Measurements from ENCODE around the gene FEZF1.
"Not testable (repeated sequence)": the region's sequence is repeated elsewhere in the genome, so short reads cannot be mapped to it uniquely, and the experiment has no call there.

Gene FEZF1

GRCh38 chr7:122300956-122301833 lies 3.4 kb downstream of the FEZF1 start:
- Histone ChIP-seq H3K27me3 (replicated peaks; ENCODE audit: control insufficient read depth, insufficient read depth, low read length, poor library complexity, severe bottlenecking) (peaks cover 13% of the 10 kb centered on the region), H3K9me3 (ENCODE audit: control insufficient read depth, low read length) (no peaks in the 10 kb centered on the region), H3K36me3 (ENCODE audit: control insufficient read depth, insufficient read depth, low read length) (no peaks in the 10 kb centered on the region), H3K4me3 (ENCODE audit: insufficient read depth, low read depth, low read length, poor library complexity, severe bottlenecking) (no peak overlapping the region), H3K27ac (ENCODE audit: insufficient read depth, low read length, poor library complexity, severe bottlenecking) (no peak overlapping the region), H3K4me1 (ENCODE audit: control insufficient read depth, insufficient read depth, low read length, poor library complexity, severe bottlenecking) (no peaks in the 10 kb centered on the region)
- no peak for DNase-seq

GRCh38 chr7:122300211-122300932 lies 4.2 kb downstream of the FEZF1 start:
- no peaks in the 10 kb centered on the region for H3K4me1 ChIP-seq (ENCODE audit: control insufficient read depth, insufficient read depth, low read length, poor library complexity, severe bottlenecking)
- DNase-seq: no peak
- no peak overlapping the region for H3K27ac ChIP-seq (ENCODE audit: insufficient read depth, low read length, poor library complexity, severe bottlenecking)
- no peaks in the 10 kb centered on the region for H3K9me3 ChIP-seq (ENCODE audit: control insufficient read depth, low read length)
- no peaks in the 10 kb centered on the region for H3K36me3 ChIP-seq (ENCODE audit: control insufficient read depth, insufficient read depth, low read length)
- no peak overlapping the region for H3K4me3 ChIP-seq (ENCODE audit: insufficient read depth, low read depth, low read length, poor library complexity, severe bottlenecking)
- H3K27me3 ChIP-seq (replicated peaks; ENCODE audit: control insufficient read depth, insufficient read depth, low read length, poor library complexity, severe bottlenecking): peaks cover 13% of the 10 kb centered on the region

GRCh38 chr7:122299624-122300210 lies 4.8 kb downstream of the FEZF1 start:
- H3K36me3 ChIP-seq (ENCODE audit: control insufficient read depth, insufficient read depth, low read length): no peaks in the 10 kb centered on the region
- H3K27ac ChIP-seq (ENCODE audit: insufficient read depth, low read length, poor library complexity, severe bottlenecking): no peak overlapping the region
- H3K4me1 ChIP-seq (ENCODE audit: control insufficient read depth, insufficient read depth, low read length, poor library complexity, severe bottlenecking): no peaks in the 10 kb centered on the region
- peaks cover 13% of the 10 kb centered on the region for H3K27me3 ChIP-seq (replicated peaks; ENCODE audit: control insufficient read depth, insufficient read depth, low read length, poor library complexity, severe bottlenecking)
- H3K9me3 ChIP-seq (ENCODE audit: control insufficient read depth, low read length): no peaks in the 10 kb centered on the region
- H3K4me3 ChIP-seq (ENCODE audit: insufficient read depth, low read depth, low read length, poor library complexity, severe bottlenecking): no peak overlapping the region
- DNase-seq: no peak

- no peaks in the 10 kb centered on the region for H3K4me1 ChIP-seq (ENCODE audit: control insufficient read depth, insufficient read depth, low read length, poor library complexity, severe bottlenecking)
- no peak overlapping the region for H3K4me3 ChIP-seq (ENCODE audit: insufficient read depth, low read depth, low read length, poor library complexity, severe bottlenecking)
- H3K27ac ChIP-seq (ENCODE audit: insufficient read depth, low read length, poor library complexity, severe bottlenecking): no peak overlapping the region
- no peaks in the 10 kb centered on the region for H3K9me3 ChIP-seq (ENCODE audit: control insufficient read depth, low read length)
- no peak for DNase-seq
- H3K36me3 ChIP-seq (ENCODE audit: control insufficient read depth, insufficient read depth, low read length): no peaks in the 10 kb centered on the region
- H3K27me3 ChIP-seq (replicated peaks; ENCODE audit: control insufficient read depth, insufficient read depth, low read length, poor library complexity, severe bottlenecking): peaks cover 13% of the 10 kb centered on the region
Measured at GRCh38 chr7:122298618-122299017, 5.9 kb downstream of the FEZF1 start.

- DNase-seq: no peak
- Histone ChIP-seq H3K27me3 (replicated peaks; ENCODE audit: control insufficient read depth, insufficient read depth, low read length, poor library complexity, severe bottlenecking) (peaks cover 13% of the 10 kb centered on the region), H3K4me3 (ENCODE audit: insufficient read depth, low read depth, low read length, poor library complexity, severe bottlenecking) (no peak overlapping the region), H3K4me1 (ENCODE audit: control insufficient read depth, insufficient read depth, low read length, poor library complexity, severe bottlenecking) (no peaks in the 10 kb centered on the region), H3K9me3 (ENCODE audit: control insufficient read depth, low read length) (no peaks in the 10 kb centered on the region), H3K27ac (ENCODE audit: insufficient read depth, low read length, poor library complexity, severe bottlenecking) (no peak overlapping the region), H3K36me3 (ENCODE audit: control insufficient read depth, insufficient read depth, low read length) (no peaks in the 10 kb centered on the region)
Measured at GRCh38 chr7:122298131-122298530, 6.4 kb downstream of the FEZF1 start.

- Histone ChIP-seq H3K27ac (ENCODE audit: insufficient read depth, low read length, poor library complexity, severe bottlenecking) (no peak overlapping the region), H3K27me3 (replicated peaks; ENCODE audit: control insufficient read depth, insufficient read depth, low read length, poor library complexity, severe bottlenecking) (no peaks in the 10 kb centered on the region), H3K36me3 (ENCODE audit: control insufficient read depth, insufficient read depth, low read length) (no peaks in the 10 kb centered on the region), H3K4me1 (ENCODE audit: control insufficient read depth, insufficient read depth, low read length, poor library complexity, severe bottlenecking) (no peaks in the 10 kb centered on the region), H3K9me3 (ENCODE audit: control insufficient read depth, low read length) (no peaks in the 10 kb centered on the region), H3K4me3 (ENCODE audit: insufficient read depth, low read depth, low read length, poor library complexity, severe bottlenecking) (no peak overlapping the region)
- DNase-seq: no peak
Measured at GRCh38 chr7:122291189-122291588, 13.4 kb downstream of the FEZF1 start.

- H3K4me1 ChIP-seq (ENCODE audit: control insufficient read depth, insufficient read depth, low read length, poor library complexity, severe bottlenecking): no peaks in the 10 kb centered on the region
- H3K36me3 ChIP-seq (ENCODE audit: control insufficient read depth, insufficient read depth, low read length): no peaks in the 10 kb centered on the region
- H3K27me3 ChIP-seq (replicated peaks; ENCODE audit: control insufficient read depth, insufficient read depth, low read length, poor library complexity, severe bottlenecking): no peaks in the 10 kb centered on the region
- no peak overlapping the region for H3K4me3 ChIP-seq (ENCODE audit: insufficient read depth, low read depth, low read length, poor library complexity, severe bottlenecking)
- no peak for DNase-seq
- no peaks in the 10 kb centered on the region for H3K9me3 ChIP-seq (ENCODE audit: control insufficient read depth, low read length)
- no peak overlapping the region for H3K27ac ChIP-seq (ENCODE audit: insufficient read depth, low read length, poor library complexity, severe bottlenecking)
Measured at GRCh38 chr7:122290476-122290875, 14.1 kb downstream of the FEZF1 start.

GRCh38 chr7:122289426-122289825 lies 15.1 kb downstream of the FEZF1 start:
- Histone ChIP-seq H3K4me1 (ENCODE audit: control insufficient read depth, insufficient read depth, low read length, poor library complexity, severe bottlenecking) (no peaks in the 10 kb centered on the region), H3K27ac (ENCODE audit: insufficient read depth, low read length, poor library complexity, severe bottlenecking) (no peak overlapping the region), H3K4me3 (ENCODE audit: insufficient read depth, low read depth, low read length, poor library complexity, severe bottlenecking) (no peak overlapping the region), H3K36me3 (ENCODE audit: control insufficient read depth, insufficient read depth, low read length) (no peaks in the 10 kb centered on the region), H3K27me3 (replicated peaks; ENCODE audit: control insufficient read depth, insufficient read depth, low read length, poor library complexity, severe bottlenecking) (no peaks in the 10 kb centered on the region), H3K9me3 (ENCODE audit: control insufficient read depth, low read length) (no peaks in the 10 kb centered on the region)
- no peak for DNase-seq

- DNase-seq; H3K4me1 ChIP-seq (ENCODE audit: control insufficient read depth, insufficient read depth, low read length, poor library complexity, severe bottlenecking); H3K27me3 ChIP-seq (replicated peaks; ENCODE audit: control insufficient read depth, insufficient read depth, low read length, poor library complexity, severe bottlenecking); H3K36me3 ChIP-seq (ENCODE audit: control insufficient read depth, insufficient read depth, low read length); H3K4me3 ChIP-seq (ENCODE audit: insufficient read depth, low read depth, low read length, poor library complexity, severe bottlenecking); H3K27ac ChIP-seq (ENCODE audit: insufficient read depth, low read length, poor library complexity, severe bottlenecking); H3K9me3 ChIP-seq (ENCODE audit: control insufficient read depth, low read length): not testable (repeated sequence)
Measured at GRCh38 chr7:122284608-122285007, 19.9 kb downstream of the FEZF1 start.

GRCh38 chr7:122273117-122273516 lies 31.4 kb downstream of the FEZF1 start:
- DNase-seq: no peak
- Histone ChIP-seq H3K9me3 (ENCODE audit: control insufficient read depth, low read length) (no peaks in the 10 kb centered on the region), H3K36me3 (ENCODE audit: control insufficient read depth, insufficient read depth, low read length) (no peaks in the 10 kb centered on the region), H3K27ac (ENCODE audit: insufficient read depth, low read length, poor library complexity, severe bottlenecking) (no peak overlapping the region), H3K4me1 (ENCODE audit: control insufficient read depth, insufficient read depth, low read length, poor library complexity, severe bottlenecking) (no peaks in the 10 kb centered on the region), H3K4me3 (ENCODE audit: insufficient read depth, low read depth, low read length, poor library complexity, severe bottlenecking) (no peak overlapping the region), H3K27me3 (replicated peaks; ENCODE audit: control insufficient read depth, insufficient read depth, low read length, poor library complexity, severe bottlenecking) (no peaks in the 10 kb centered on the region)

Measured in effector memory CD4-positive, alpha-beta T cell (primary cell).